ENCODE data around the gene TMEM30A. TPM values are rescaled to one million over a fixed set of nuclear protein-coding genes. Genes with fewer than 3 reads are reported as not detected.
A peak's percentile ranks its signal among the peaks of the same experiment; 100 is the strongest.

Gene TMEM30A
- total RNA-seq: 100 to 1,000 TPM in 1 of 4 donors, 10 to 100 TPM in 3; 87.6 to 102 (median 91.9) TPM

DNA sequence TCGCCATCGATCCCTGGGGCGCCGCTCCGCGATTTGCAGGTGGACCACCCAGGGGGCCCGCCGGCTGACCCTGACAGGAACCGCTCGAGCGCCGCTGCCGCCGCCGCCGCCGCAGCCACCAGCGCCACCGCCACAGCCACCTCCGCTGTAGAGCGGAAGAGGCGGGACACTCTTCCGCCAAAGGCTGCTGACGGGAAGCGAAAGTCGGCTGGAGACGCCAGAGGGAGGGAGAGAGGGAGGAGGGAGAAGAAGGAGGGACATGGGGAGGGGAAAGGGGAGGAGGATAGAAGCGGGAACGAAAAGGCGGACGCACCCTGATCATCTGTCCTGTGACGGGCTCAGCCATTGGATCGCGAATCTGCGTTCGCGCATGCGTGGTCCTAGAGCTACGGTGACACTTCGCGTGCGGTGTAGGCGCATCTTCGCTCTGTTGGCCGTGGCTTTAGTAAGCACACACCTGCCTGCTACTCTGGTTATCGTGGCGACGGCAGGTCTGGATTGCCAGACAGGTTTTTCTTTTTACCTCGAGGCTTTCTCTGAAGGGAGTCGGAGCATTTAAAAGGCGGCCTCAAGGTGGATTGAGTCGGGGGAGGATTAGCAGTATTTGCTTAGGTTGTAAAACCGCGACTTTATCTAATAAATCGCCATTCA is at the start of gene TMEM30A:
TMEM30A (minus strand) TSS at position 161 of the 651 bp plus-strand sequence; CDS start at position 7, 154 bp downstream.
- H3K36me3 ChIP-seq: peaks cover 0 to 7% (median 0%) of the 10 kb centered on the region in 4 donors
- H3K9me3 ChIP-seq: no peaks in the 10 kb centered on the region
- peak within 1 kb of the TSS; percentile 89 to 93 (median 92) for H3K27ac ChIP-seq (replicated peaks in 1 of 4)
- intact Hi-C loops (cut with DNase I): no loop called here
- peak; percentile 91 for TF ChIP-seq POLR2A (IDR thresholded peaks at IDR 0.05; ENCODE audit: low read depth)
- TF ChIP-seq, protein P1, sequence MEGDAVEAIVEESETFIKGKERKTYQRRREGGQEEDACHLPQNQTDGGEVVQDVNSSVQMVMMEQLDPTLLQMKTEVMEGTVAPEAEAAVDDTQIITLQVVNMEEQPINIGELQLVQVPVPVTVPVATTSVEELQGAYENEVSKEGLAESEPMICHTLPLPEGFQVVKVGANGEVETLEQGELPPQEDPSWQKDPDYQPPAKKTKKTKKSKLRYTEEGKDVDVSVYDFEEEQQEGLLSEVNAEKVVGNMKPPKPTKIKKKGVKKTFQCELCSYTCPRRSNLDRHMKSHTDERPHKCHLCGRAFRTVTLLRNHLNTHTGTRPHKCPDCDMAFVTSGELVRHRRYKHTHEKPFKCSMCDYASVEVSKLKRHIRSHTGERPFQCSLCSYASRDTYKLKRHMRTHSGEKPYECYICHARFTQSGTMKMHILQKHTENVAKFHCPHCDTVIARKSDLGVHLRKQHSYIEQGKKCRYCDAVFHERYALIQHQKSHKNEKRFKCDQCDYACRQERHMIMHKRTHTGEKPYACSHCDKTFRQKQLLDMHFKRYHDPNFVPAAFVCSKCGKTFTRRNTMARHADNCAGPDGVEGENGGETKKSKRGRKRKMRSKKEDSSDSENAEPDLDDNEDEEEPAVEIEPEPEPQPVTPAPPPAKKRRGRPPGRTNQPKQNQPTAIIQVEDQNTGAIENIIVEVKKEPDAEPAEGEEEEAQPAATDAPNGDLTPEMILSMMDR (IDR thresholded peaks at IDR 0.05): peak in 1 of 3 experiments; percentile 6
- TF ChIP-seq EP300 (IDR thresholded peaks at IDR 0.05): no peak
- peak; percentile 98 for TF ChIP-seq POLR2AphosphoS5 (IDR thresholded peaks at IDR 0.05)
- H3K27me3 ChIP-seq: no peaks in the 10 kb centered on the region
- peaks cover 31 to 56% (median 51%) of the 10 kb centered on the region in 4 donors for H3K4me1 ChIP-seq
- DNase-seq (ENCODE audit: extremely low spot score): peak; percentile 99
- 0% methylated on average over 34 of the region's 55 CpGs for WGBS
- peak within 1 kb of the TSS; percentile 76 to 94 (median 84) for H3K4me3 ChIP-seq

DNA sequence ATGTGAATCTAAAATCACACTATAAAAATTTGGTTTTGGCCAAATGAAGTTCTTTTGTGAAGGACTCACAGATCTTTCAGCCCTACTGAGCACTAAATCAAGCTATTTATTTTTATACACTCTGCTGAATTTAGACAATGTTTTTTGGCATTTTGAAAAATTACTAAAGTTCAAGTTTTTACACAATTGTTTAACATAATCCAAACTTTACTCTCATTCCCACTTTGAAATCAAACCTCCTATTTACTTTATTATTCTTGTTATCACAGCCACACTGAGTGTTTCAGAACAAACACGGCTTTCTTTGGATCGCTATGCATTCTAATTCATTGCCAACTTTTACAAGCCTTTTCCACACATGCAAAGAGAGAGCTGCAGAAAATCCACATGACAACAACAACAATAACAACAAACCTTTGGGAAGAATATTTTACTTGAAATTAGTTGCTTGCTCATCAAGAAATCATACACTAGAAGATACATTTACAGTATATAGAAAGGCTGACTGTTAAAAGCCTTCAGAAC is 49.1 kb upstream of the TMEM30A start:
- no peak for TF ChIP-seq POLR2A (IDR thresholded peaks at IDR 0.05; ENCODE audit: low read depth)
- TF ChIP-seq EP300 (IDR thresholded peaks at IDR 0.05): no peak
- TF ChIP-seq POLR2AphosphoS5 (IDR thresholded peaks at IDR 0.05): no peak
- WGBS: 63% methylated on average over 2 of the region's 2 CpGs
- H3K27ac ChIP-seq (replicated peaks in 1 of 4): peak overlapping the region in 3 of 4 donors; percentile 12 to 32 (median 26)
- no peaks in the 10 kb centered on the region for H3K9me3 ChIP-seq
- intact Hi-C loops (cut with DNase I): no loop called here
- no peak overlapping the region for H3K4me3 ChIP-seq
- no peak for DNase-seq (ENCODE audit: extremely low spot score)
- H3K27me3 ChIP-seq: no peaks in the 10 kb centered on the region
- peaks cover 22 to 29% (median 25%) of the 10 kb centered on the region in 4 donors for H3K4me1 ChIP-seq
- H3K36me3 ChIP-seq: peaks cover 0 to 8% (median 4%) of the 10 kb centered on the region in 4 donors

DNA sequence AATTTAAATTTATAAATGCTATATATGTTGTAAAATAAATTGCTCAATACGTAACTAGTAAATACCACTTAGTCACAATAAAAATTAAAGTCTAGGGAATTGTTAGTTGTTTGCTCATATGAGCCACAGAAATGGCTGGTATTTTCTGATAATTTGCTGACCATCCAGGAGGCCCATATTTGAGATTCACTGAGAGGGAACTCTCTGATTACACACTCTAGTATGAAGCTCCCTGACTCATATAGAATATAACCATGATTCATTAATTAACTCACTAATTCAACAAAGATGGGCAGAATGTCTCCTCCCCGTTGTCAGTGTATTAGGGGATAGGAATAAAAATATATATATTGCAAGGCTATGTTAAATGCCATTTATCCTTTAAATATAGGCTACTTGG is 46.6 kb upstream of the TMEM30A start:
- DNase-seq (ENCODE audit: extremely low spot score): no peak
- Histone ChIP-seq H3K9me3 (no peaks in the 10 kb centered on the region), H3K36me3 (no peaks in the 10 kb centered on the region), H3K27me3 (no peaks in the 10 kb centered on the region), H3K4me1 (peaks cover 20 to 28% (median 23%) of the 10 kb centered on the region in 4 donors), H3K4me3 (no peak overlapping the region), H3K27ac (replicated peaks in 1 of 4) (no peak overlapping the region)
- intact Hi-C loops (cut with DNase I): no loop called here
- TF ChIP-seq EP300 (IDR thresholded peaks at IDR 0.05) (no peak), POLR2A (IDR thresholded peaks at IDR 0.05; ENCODE audit: low read depth) (no peak), POLR2AphosphoS5 (IDR thresholded peaks at IDR 0.05) (no peak)
- TF ChIP-seq, protein P1 (IDR thresholded peaks at IDR 0.05): no peak
- WGBS: 87% methylated on average over 2 of the region's 2 CpGs

DNA sequence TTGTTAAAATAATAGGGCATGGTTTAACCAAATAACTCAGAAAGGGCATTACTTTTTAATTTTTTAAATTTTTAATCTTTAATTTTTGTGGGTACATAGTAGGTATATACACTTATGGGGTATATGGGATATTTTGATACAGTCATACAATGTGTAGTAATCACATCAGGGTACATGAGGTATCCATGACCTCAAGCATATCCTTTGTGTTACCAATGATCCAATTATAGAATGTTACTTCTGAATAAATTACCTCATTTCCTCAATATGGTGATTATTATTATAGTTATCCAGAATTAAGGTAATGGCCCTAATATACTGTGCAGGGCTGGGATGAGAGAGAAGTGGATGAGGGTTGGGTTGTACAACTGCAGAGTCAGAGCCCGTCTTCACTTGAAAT is 45.1 kb upstream of the TMEM30A start:
- DNase-seq (ENCODE audit: extremely low spot score): no peak
- Histone ChIP-seq H3K36me3 (no peaks in the 10 kb centered on the region), H3K4me1 (peaks cover 7 to 14% (median 10%) of the 10 kb centered on the region in 4 donors), H3K27ac (replicated peaks in 1 of 4) (no peak overlapping the region), H3K9me3 (no peaks in the 10 kb centered on the region), H3K4me3 (no peak overlapping the region), H3K27me3 (no peaks in the 10 kb centered on the region)
- intact Hi-C loops (cut with DNase I): no loop called here
- TF ChIP-seq POLR2AphosphoS5 (IDR thresholded peaks at IDR 0.05): no peak
- no peak for TF ChIP-seq EP300 (IDR thresholded peaks at IDR 0.05)
- TF ChIP-seq, protein P1 (IDR thresholded peaks at IDR 0.05): no peak
- TF ChIP-seq POLR2A (IDR thresholded peaks at IDR 0.05; ENCODE audit: low read depth): no peak
- 100% methylated on average over 1 of the region's 1 CpG for WGBS

DNA sequence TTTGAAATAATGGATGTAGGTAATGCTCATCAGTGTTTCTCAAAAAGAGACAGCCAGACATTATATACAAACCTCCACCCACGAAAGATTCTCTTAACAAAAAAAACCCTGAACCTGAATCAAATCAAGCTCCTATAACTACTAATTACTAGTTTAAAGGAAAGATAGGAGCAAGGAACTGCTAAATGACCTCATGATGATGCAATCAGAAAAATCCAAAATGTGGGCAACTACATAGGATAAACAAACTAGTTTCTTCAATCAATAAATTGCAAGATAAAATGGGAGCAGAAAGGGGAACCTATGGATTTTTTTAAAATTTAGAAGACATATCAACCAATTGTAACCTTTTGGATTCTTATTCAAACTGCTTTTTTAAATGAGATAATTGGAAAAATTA is 43.2 kb upstream of the TMEM30A start:
- 90% methylated on average over 1 of the region's 1 CpG for WGBS
- no peaks in the 10 kb centered on the region for H3K27me3 ChIP-seq
- H3K9me3 ChIP-seq: no peaks in the 10 kb centered on the region
- H3K4me1 ChIP-seq: peaks cover 0 to 3% (median 0%) of the 10 kb centered on the region in 4 donors
- no peaks in the 10 kb centered on the region for H3K36me3 ChIP-seq
- no peak for DNase-seq (ENCODE audit: extremely low spot score)
- TF ChIP-seq, protein P1 (IDR thresholded peaks at IDR 0.05): no peak
- TF ChIP-seq POLR2A (IDR thresholded peaks at IDR 0.05; ENCODE audit: low read depth) (no peak), POLR2AphosphoS5 (IDR thresholded peaks at IDR 0.05) (no peak), EP300 (IDR thresholded peaks at IDR 0.05) (no peak)
- H3K27ac ChIP-seq (replicated peaks in 1 of 4): no peak overlapping the region
- no peak overlapping the region for H3K4me3 ChIP-seq
- intact Hi-C loops (cut with DNase I): no loop called here
